ENCODE measurements around the gene CC2D1A. TPM values are rescaled to one million over a fixed set of nuclear protein-coding genes. Genes with fewer than 3 reads are reported as not detected.

CC2D1A gene
- total and polyA plus RNA-seq, 4 donors: 19.3 to 39.5 (median 29.4) TPM

GRCh38 chr19:13934785-13935109, 28.7 kb downstream of the CC2D1A start:
- DNase-seq (no peak), ATAC-seq (ENCODE audit: insufficient read depth, low FRiP score) (no peak)
- Histone ChIP-seq H3K36me3 (ENCODE audit: control insufficient read depth in 4 of 4, insufficient read depth in 4 of 4, low read length in 4 of 4) (peaks cover 0 to 14% (median 0%) of the 10 kb centered on the region in 4 donors), H3K27me3 (ENCODE audit: control insufficient read depth in 3 of 3, insufficient read depth in 3 of 3, low read length in 2 of 3) (peaks cover 0 to 13% (median 0%) of the 10 kb centered on the region in 3 donors), H3K27ac (ENCODE audit: low read depth in 1 of 2, low read length in 1 of 2) (no peak overlapping the region), H3K4me3 (no peak overlapping the region), H3K9me3 (ENCODE audit: control insufficient read depth in 4 of 4, insufficient read depth in 3 of 4, low read length in 3 of 4) (no peaks in the 10 kb centered on the region), H3K4me1 (ENCODE audit: control insufficient read depth in 5 of 5, insufficient read depth in 5 of 5, low read length in 5 of 5) (peaks cover 0 to 7% (median 4%) of the 10 kb centered on the region in 5 donors), H3K9ac (ENCODE audit: insufficient read depth in 1 of 2, low read length in 2 of 2) (no peak overlapping the region)
- WGBS, 2 donors: 96 to 97% methylated on average over 2 of the region's 2 CpGs
- no peak for TF ChIP-seq CTCF (IDR thresholded peaks at IDR 0.05; ENCODE audit: control extremely low read depth, extremely low read depth)

GRCh38 chr19:13935765-13936510, 29.9 kb downstream of the CC2D1A start:
- peaks cover 0 to 6% (median 0%) of the 10 kb centered on the region in 4 donors for H3K36me3 ChIP-seq (ENCODE audit: control insufficient read depth in 4 of 4, insufficient read depth in 4 of 4, low read length in 4 of 4)

GRCh38 chr19:13937479-13938300, 31.7 kb downstream of the CC2D1A start:
- no peaks in the 10 kb centered on the region for H3K36me3 ChIP-seq (ENCODE audit: control insufficient read depth in 4 of 4, insufficient read depth in 4 of 4, low read length in 4 of 4)
- no peaks in the 10 kb centered on the region for H3K9me3 ChIP-seq (ENCODE audit: control insufficient read depth in 4 of 4, insufficient read depth in 3 of 4, low read length in 3 of 4)
- no peak overlapping the region for H3K27ac ChIP-seq (ENCODE audit: low read depth in 1 of 2, low read length in 1 of 2)
- ATAC-seq (ENCODE audit: insufficient read depth, low FRiP score) (no peak), DNase-seq (no peak)
- H3K9ac ChIP-seq (ENCODE audit: insufficient read depth in 1 of 2, low read length in 2 of 2): no peak overlapping the region
- peaks cover 0 to 7% (median 4%) of the 10 kb centered on the region in 5 donors for H3K4me1 ChIP-seq (ENCODE audit: control insufficient read depth in 5 of 5, insufficient read depth in 5 of 5, low read length in 5 of 5)
- no peak overlapping the region for H3K4me3 ChIP-seq
- 22 to 23% methylated on average over 27 to 29 of the region's 29 CpGs for WGBS, 2 donors
- TF ChIP-seq CTCF (IDR thresholded peaks at IDR 0.05; ENCODE audit: control extremely low read depth, extremely low read depth): no peak
- peaks cover 0 to 13% (median 0%) of the 10 kb centered on the region in 3 donors for H3K27me3 ChIP-seq (ENCODE audit: control insufficient read depth in 3 of 3, insufficient read depth in 3 of 3, low read length in 2 of 3)

More at GRCh38 chr19:13935765-13936510, 29.9 kb downstream of the CC2D1A start:
- Histone ChIP-seq H3K27ac (ENCODE audit: low read depth in 1 of 2, low read length in 1 of 2) (no peak overlapping the region), H3K4me3 (no peak overlapping the region), H3K4me1 (ENCODE audit: control insufficient read depth in 5 of 5, insufficient read depth in 5 of 5, low read length in 5 of 5) (peaks cover 0 to 7% (median 4%) of the 10 kb centered on the region in 5 donors), H3K9ac (ENCODE audit: insufficient read depth in 1 of 2, low read length in 2 of 2) (no peak overlapping the region), H3K27me3 (ENCODE audit: control insufficient read depth in 3 of 3, insufficient read depth in 3 of 3, low read length in 2 of 3) (peaks cover 0 to 13% (median 0%) of the 10 kb centered on the region in 3 donors), H3K9me3 (ENCODE audit: control insufficient read depth in 4 of 4, insufficient read depth in 3 of 4, low read length in 3 of 4) (no peaks in the 10 kb centered on the region)
- ATAC-seq (ENCODE audit: insufficient read depth, low FRiP score) (no peak), DNase-seq (no peak)
- WGBS, 2 donors: 81 to 86% methylated on average over 20 to 22 of the region's 22 CpGs
- TF ChIP-seq CTCF (IDR thresholded peaks at IDR 0.05; ENCODE audit: control extremely low read depth, extremely low read depth): no peak

Data from lung (tissue), 12 donors.